CD4-positive, CD25-positive, alpha-beta regulatory T cell (primary cell): Measurements from ENCODE around the gene DNER. TPM values are rescaled to one million over a fixed set of nuclear protein-coding genes. Genes with fewer than 3 reads are reported as not detected.

Experiments
- ATAC-seq, 2 donors: fragments of 150-1000 bp; cut with Tn5 transposase; one replicate each; pipeline ENCODE4 v1.10.0; 2021; ENCODE audit warnings: low read depth in 2 of 2, moderate number of reproducible peaks in 2 of 2, moderate library complexity in 1 of 2
- DNase-seq, 3 donors: peaks; one replicate each; pipeline versions ENCODE4 v3.0.0 to v3.0.0-alpha.2; 2012 to 2022; ENCODE audit warnings: mixed read lengths in 1 of 3
- H3K27ac ChIP-seq: one replicate; pipeline ENCODE4 v1.7.0; 2013; ENCODE audit warnings: mild to moderate bottlenecking, low read length; ENCODE audit not compliant: insufficient read depth, poor library complexity, severe bottlenecking
- H3K27me3 ChIP-seq: one replicate; pipeline ENCODE4 v1.7.0; 2013; ENCODE audit warnings: low read length; ENCODE audit not compliant: control insufficient read depth, insufficient read depth
- H3K36me3 ChIP-seq: one replicate; pipeline ENCODE4 v1.7.0; 2013; ENCODE audit warnings: mild to moderate bottlenecking, low read length, moderate library complexity; ENCODE audit not compliant: control insufficient read depth, insufficient read depth
- H3K4me1 ChIP-seq: 2 replicates; pipeline ENCODE4 v1.7.0; 2013; ENCODE audit warnings: mild to moderate bottlenecking, low read length; ENCODE audit not compliant: insufficient read depth, control insufficient read depth, poor library complexity, severe bottlenecking
- H3K4me3 ChIP-seq: one replicate; pipeline ENCODE4 v1.7.0; 2013; ENCODE audit warnings: low read depth, mild to moderate bottlenecking, low read length, moderate library complexity
- H3K9me3 ChIP-seq, 2 experiments: 1 replicate in 1 of 2; 2 replicates in 1 of 2; pipeline ENCODE4 v1.7.0; 2013; ENCODE audit warnings: low read length in 2 of 2, mild to moderate bottlenecking in 1 of 2, moderate library complexity in 1 of 2; ENCODE audit not compliant: control insufficient read depth in 2 of 2
- H3K27ac Mint-ChIP-seq, 3 donors: one replicate each; pipeline ENCODE4 v1.8.0; 2020 to 2022; ENCODE audit warnings: mild to moderate bottlenecking in 3 of 3, mixed read lengths in 3 of 3, moderate library complexity in 2 of 3
- H3K27me3 Mint-ChIP-seq: one replicate; pipeline ENCODE4 v1.8.0; 2022; ENCODE audit warnings: mild to moderate bottlenecking, mixed read lengths
- H3K36me3 Mint-ChIP-seq: one replicate; pipeline ENCODE4 v1.8.0; 2020; ENCODE audit warnings: mixed read lengths
- H3K4me1 Mint-ChIP-seq, 4 donors: one replicate each; pipeline ENCODE4 v1.8.0; 2020 to 2022; ENCODE audit warnings: mixed read lengths in 4 of 4, mild to moderate bottlenecking in 1 of 4
- H3K4me3 Mint-ChIP-seq, 4 donors: one replicate each; pipeline ENCODE4 v1.8.0; 2020 to 2022; ENCODE audit warnings: mild to moderate bottlenecking in 4 of 4, mixed read lengths in 4 of 4, moderate library complexity in 3 of 4
- H3K9me3 Mint-ChIP-seq, 7 donors: one replicate each; pipeline ENCODE4 v1.8.0; 2020 to 2022; ENCODE audit warnings: mixed read lengths in 7 of 7, mild to moderate bottlenecking in 3 of 7, moderate library complexity in 2 of 7
- polyA plus RNA-seq, 4 donors: library from polyadenylated mRNA; unstranded; fragments of 300-500 nt; fragmentation: Illumina TruSeq; gene quantifications; one replicate each; pipeline ENCODE4 v1.2.3, GENCODE V29; 2021
- total RNA-seq: library from RNA; stranded (reverse); gene quantifications from one replicate; pipeline ENCODE4 v1.2.3, GENCODE V29; 2022

DNER gene
- total and polyA plus RNA-seq, 5 donors from 2014 or later = 0.23 TPM; not detected in 4

DNA sequence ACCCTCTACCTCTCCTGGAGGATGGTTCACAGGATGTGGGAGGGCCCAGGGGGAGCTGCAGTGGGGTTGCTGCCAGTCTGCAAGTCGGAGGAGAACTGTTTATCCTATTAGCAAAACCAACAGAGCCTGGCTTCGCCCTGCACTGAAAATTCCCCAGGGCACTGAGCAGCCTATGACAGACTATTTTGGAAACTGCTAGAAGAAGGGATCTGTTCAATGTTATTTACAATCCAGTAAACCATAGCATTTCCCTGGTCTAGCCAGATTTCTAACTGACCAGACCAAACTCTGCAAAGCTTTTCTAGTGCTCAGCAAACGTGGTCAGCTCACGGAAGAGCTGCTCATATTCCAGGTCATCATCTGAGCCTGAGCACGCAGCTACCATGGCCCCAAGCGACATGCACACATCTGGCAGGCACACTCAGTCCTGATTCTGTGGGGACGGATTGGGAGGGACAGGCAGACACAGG, 378.4 kb downstream of the DNER start:
- no peaks in the 10 kb centered on the region for H3K9me3 ChIP-seq
- no peaks in the 10 kb centered on the region for H3K27me3 ChIP-seq
- no peak overlapping the region for H3K27ac Mint-ChIP-seq
- no peak overlapping the region for H3K4me3 Mint-ChIP-seq
- no peaks in the 10 kb centered on the region for H3K27me3 Mint-ChIP-seq
- ATAC-seq (no peak), DNase-seq (no peak)
- peaks cover 0 to 2% (median 0%) of the 10 kb centered on the region in 4 donors for H3K4me1 Mint-ChIP-seq
- H3K27ac ChIP-seq = no peak overlapping the region
- H3K36me3 ChIP-seq = no peaks in the 10 kb centered on the region
- no peak overlapping the region for H3K4me3 ChIP-seq
- no peaks in the 10 kb centered on the region for H3K4me1 ChIP-seq
- no peaks in the 10 kb centered on the region for H3K36me3 Mint-ChIP-seq
- peaks cover 0 to 2% (median 1%) of the 10 kb centered on the region in 7 donors for H3K9me3 Mint-ChIP-seq

DNA sequence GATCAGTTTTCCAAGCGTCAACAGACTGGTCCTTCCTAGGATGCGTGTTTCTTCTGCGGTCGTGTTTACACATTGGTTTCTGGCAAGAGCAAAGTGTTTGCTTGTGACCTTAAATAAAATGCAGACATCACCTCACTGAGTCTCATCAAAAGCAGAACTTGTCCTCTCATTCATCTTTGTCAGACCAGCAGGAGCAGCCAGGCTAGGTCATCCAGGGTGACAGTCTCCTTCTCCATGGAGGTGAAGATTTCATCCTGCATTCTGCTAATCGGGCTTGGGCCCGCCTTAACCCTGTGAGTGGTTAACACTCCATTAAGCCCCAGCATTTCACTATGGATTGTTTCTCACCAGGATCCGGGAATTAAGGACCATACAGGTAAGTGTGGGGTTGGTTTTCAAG, 379.0 kb downstream of the DNER start:
- H3K36me3 Mint-ChIP-seq = no peaks in the 10 kb centered on the region
- H3K9me3 Mint-ChIP-seq = peaks cover 0 to 2% (median 1%) of the 10 kb centered on the region in 7 donors
- H3K4me3 Mint-ChIP-seq = no peak overlapping the region
- H3K27ac Mint-ChIP-seq = no peak overlapping the region
- DNase-seq (no peak), ATAC-seq (no peak)
- Histone ChIP-seq H3K27ac (no peak overlapping the region), H3K27me3 (no peaks in the 10 kb centered on the region), H3K9me3 (no peaks in the 10 kb centered on the region), H3K4me1 (no peaks in the 10 kb centered on the region), H3K4me3 (no peak overlapping the region), H3K36me3 (no peaks in the 10 kb centered on the region)
- peaks cover 0 to 2% (median 0%) of the 10 kb centered on the region in 4 donors for H3K4me1 Mint-ChIP-seq
- H3K27me3 Mint-ChIP-seq = no peaks in the 10 kb centered on the region

GRCh38 chr2:229330952-229331351, 383.4 kb downstream of the DNER start:
- Histone ChIP-seq H3K4me1 (no peaks in the 10 kb centered on the region), H3K36me3 (no peaks in the 10 kb centered on the region), H3K27ac (no peak overlapping the region), H3K27me3 (no peaks in the 10 kb centered on the region), H3K4me3 (no peak overlapping the region), H3K9me3 (no peaks in the 10 kb centered on the region)
- no peak for ATAC-seq
- no peaks in the 10 kb centered on the region for H3K27me3 Mint-ChIP-seq
- H3K4me1 Mint-ChIP-seq = peaks cover 0 to 2% (median 0%) of the 10 kb centered on the region in 4 donors
- H3K9me3 Mint-ChIP-seq = peaks cover 0 to 2% (median 1%) of the 10 kb centered on the region in 7 donors
- no peak overlapping the region for H3K4me3 Mint-ChIP-seq
- H3K36me3 Mint-ChIP-seq = no peaks in the 10 kb centered on the region
- no peak for DNase-seq
- no peak overlapping the region for H3K27ac Mint-ChIP-seq

- Histone ChIP-seq H3K36me3 (no peaks in the 10 kb centered on the region), H3K27ac (no peak overlapping the region), H3K4me3 (no peak overlapping the region), H3K4me1 (no peaks in the 10 kb centered on the region), H3K27me3 (no peaks in the 10 kb centered on the region), H3K9me3 (no peaks in the 10 kb centered on the region)
- H3K4me1 Mint-ChIP-seq = no peaks in the 10 kb centered on the region
- no peaks in the 10 kb centered on the region for H3K27me3 Mint-ChIP-seq
- no peaks in the 10 kb centered on the region for H3K36me3 Mint-ChIP-seq
- peaks cover 0 to 4% (median 3%) of the 10 kb centered on the region in 7 donors for H3K9me3 Mint-ChIP-seq
- ATAC-seq = no peak
- H3K4me3 Mint-ChIP-seq = no peak overlapping the region
- H3K27ac Mint-ChIP-seq = no peak overlapping the region
- DNase-seq = no peak
These were observed 394.8 kb downstream of the DNER start for GRCh38 chr2:229319558-229319957.

GRCh38 chr2:229314117-229314516, 400.2 kb downstream of the DNER start:
- H3K27me3 ChIP-seq = no peaks in the 10 kb centered on the region
- no peak overlapping the region for H3K27ac ChIP-seq
- DNase-seq = no peak
- no peaks in the 10 kb centered on the region for H3K4me1 ChIP-seq
- Mint-ChIP-seq H3K4me3 (no peak overlapping the region), H3K36me3 (no peaks in the 10 kb centered on the region), H3K27ac (no peak overlapping the region), H3K9me3 (peaks cover 0 to 3% (median 0%) of the 10 kb centered on the region in 7 donors), H3K4me1 (no peaks in the 10 kb centered on the region), H3K27me3 (no peaks in the 10 kb centered on the region)
- no peak overlapping the region for H3K4me3 ChIP-seq
- H3K9me3 ChIP-seq = no peaks in the 10 kb centered on the region
- no peaks in the 10 kb centered on the region for H3K36me3 ChIP-seq
- no peak for ATAC-seq

- Histone ChIP-seq H3K36me3 (no peaks in the 10 kb centered on the region), H3K4me1 (no peaks in the 10 kb centered on the region), H3K27ac (no peak overlapping the region), H3K27me3 (no peaks in the 10 kb centered on the region), H3K9me3 (no peaks in the 10 kb centered on the region), H3K4me3 (no peak overlapping the region)
- Mint-ChIP-seq H3K4me3 (no peak overlapping the region), H3K36me3 (no peaks in the 10 kb centered on the region), H3K4me1 (no peaks in the 10 kb centered on the region), H3K27ac (no peak overlapping the region), H3K9me3 (peaks cover 0 to 3% (median 0%) of the 10 kb centered on the region in 7 donors), H3K27me3 (no peaks in the 10 kb centered on the region)
- no peak for DNase-seq
- no peak for ATAC-seq
These were observed 400.8 kb downstream of the DNER start for GRCh38 chr2:229313591-229313990.

Other genes with a start within 250 kb of the DNER start
- 216 TPM for gene TRIP12, start 207.5 kb upstream of the DNER start, total RNA-seq
- 10 to 100 TPM; 40.5 to 50.3 (median 44.5) TPM for gene TRIP12, start 207.5 kb upstream of the DNER start, polyA plus RNA-seq
- 1.0 TPM for gene FBXO36, start 207.9 kb upstream of the DNER start, total RNA-seq
- 1 to 10 TPM in 2 of 4 donors, under 1 TPM in 2; 0.72 to 1.3 (median 0.94) TPM for gene FBXO36, start 207.9 kb upstream of the DNER start, polyA plus RNA-seq